IMR-90 (cell line): Measurements from ENCODE around the gene CNTN5. TPM values are rescaled to one million over a fixed set of nuclear protein-coding genes. Genes with fewer than 3 reads are reported as not detected.

Experiments used
- ATAC-seq: fragments of 200-7000 bp; cut with Tn5 transposase; 2 replicates; pipeline ENCODE4 v1.9.1; 2020; ENCODE audit warnings: low read depth, mild to moderate bottlenecking, moderate library complexity
- BruUV-seq: library from RNA; stranded (reverse); fragments of 400-500 nt; replicated peaks from 2 replicates; lab custom pipeline; 2021; lab: Mats Ljungman, UMichigan
- CTCF ChIA-PET: fragments of 300-600 bp; formaldehyde crosslinking; extraction: SDS; loops from one replicate; lab custom pipeline; 2021; ENCODE audit warnings: antibody characterized with exemption; lab: Yijun Ruan, JAX
- POLR2A ChIA-PET: fragments of 300-600 bp; sonication (Branson Sonifier 250); formaldehyde crosslinking; loops from one replicate; lab custom pipeline; 2022; ENCODE audit warnings: antibody characterized with exemption; ENCODE audit not compliant: unreplicated experiment; lab: Charles Lee
- DNase-seq: peaks from one replicate; pipeline ENCODE4 v3.0.0; 2013
- H2AFZ ChIP-seq: replicated peaks from 2 replicates; pipeline ENCODE3; 2013; ENCODE audit warnings: low read length, mild to moderate bottlenecking; ENCODE audit not compliant: poor library complexity
- H2AK5ac ChIP-seq: 2 replicates; pipeline ENCODE4 v1.6.1; 2013; ENCODE audit warnings: low read depth, low read length, inconsistent platforms
- H2AK9ac ChIP-seq: replicated peaks from 2 replicates; pipeline ENCODE3; 2013; ENCODE audit warnings: mild to moderate bottlenecking, low read depth, low read length, moderate library complexity; ENCODE audit not compliant: poor library complexity
- H2BK120ac ChIP-seq: 2 replicates; pipeline ENCODE4 v1.6.1; 2013; ENCODE audit warnings: low read depth, low read length, inconsistent platforms
- H2BK15ac ChIP-seq: 3 replicates; pipeline ENCODE4 v1.6.1; 2013; ENCODE audit warnings: low read depth, low read length, inconsistent platforms
- H2BK20ac ChIP-seq: 2 replicates; pipeline ENCODE4 v1.6.1; 2013; ENCODE audit warnings: low read depth, mild to moderate bottlenecking, inconsistent platforms, low read length, moderate library complexity
- H2BK5ac ChIP-seq: 2 replicates; pipeline ENCODE4 v1.6.1; 2013; ENCODE audit warnings: mild to moderate bottlenecking, low read depth, low read length, inconsistent platforms; ENCODE audit not compliant: poor library complexity, severe bottlenecking
- H3K14ac ChIP-seq: replicated peaks from 2 replicates; pipeline ENCODE4 v1.6.1; 2013; ENCODE audit warnings: low read depth, low read length, inconsistent platforms
- H3K18ac ChIP-seq: 2 replicates; pipeline ENCODE4 v1.6.1; 2013; ENCODE audit warnings: low read depth, low read length, control low read depth
- H3K23ac ChIP-seq: 2 replicates; pipeline ENCODE4 v1.6.1; 2013; ENCODE audit warnings: low read depth, low read length, inconsistent platforms
- H3K27ac ChIP-seq: 2 replicates; pipeline ENCODE4 v1.5.1; 2013; ENCODE audit warnings: mild to moderate bottlenecking, control low read depth, low read length; ENCODE audit not compliant: insufficient read depth
- H3K27me3 ChIP-seq: 2 replicates; pipeline ENCODE4 v1.6.1; 2013; ENCODE audit warnings: low read length; ENCODE audit not compliant: control insufficient read depth, insufficient read depth
- H3K36me3 ChIP-seq: 2 replicates; pipeline ENCODE4 v1.6.1; 2013; ENCODE audit warnings: low read length, mixed read lengths; ENCODE audit not compliant: control insufficient read depth, insufficient read depth
- H3K4ac ChIP-seq: 2 replicates; pipeline ENCODE4 v1.6.1; 2013; ENCODE audit warnings: low read depth, low read length, inconsistent platforms
- H3K4me1 ChIP-seq: 2 replicates; pipeline ENCODE4 v1.6.1; 2013; ENCODE audit warnings: low read length, mixed read lengths; ENCODE audit not compliant: control insufficient read depth, insufficient read depth
- H3K4me2 ChIP-seq: 2 replicates; pipeline ENCODE4 v1.6.1; 2013; ENCODE audit warnings: low read depth, mild to moderate bottlenecking, control low read depth, low read length, moderate library complexity
- H3K4me3 ChIP-seq: 2 replicates; pipeline ENCODE4 v1.5.1; 2013; ENCODE audit warnings: low read depth, mild to moderate bottlenecking, control low read depth, low read length, moderate library complexity; ENCODE audit not compliant: insufficient read depth
- H3K56ac ChIP-seq: 2 replicates; pipeline ENCODE4 v1.6.1; 2013; ENCODE audit warnings: low read length, inconsistent platforms; ENCODE audit not compliant: insufficient read depth; ENCODE audit errors: extremely low read depth
- H3K79me1 ChIP-seq, 2 experiments: 2 replicates each; pipeline ENCODE4 v1.6.1; 2013; ENCODE audit warnings: low read length in 2 of 2, inconsistent platforms in 1 of 2, low read depth in 1 of 2
- H3K9ac ChIP-seq: 2 replicates; pipeline ENCODE4 v1.6.1; 2013; ENCODE audit warnings: low read depth, low read length, control low read depth
- H3K9me1 ChIP-seq: 2 replicates; pipeline ENCODE4 v1.6.1; 2013; ENCODE audit warnings: low read length, inconsistent platforms; ENCODE audit not compliant: insufficient read depth
- H3K9me3 ChIP-seq: 2 replicates; pipeline ENCODE4 v1.6.1; 2013; ENCODE audit warnings: low read length; ENCODE audit not compliant: control insufficient read depth, insufficient read depth
- H4K20me1 ChIP-seq: 2 replicates; pipeline ENCODE4 v1.6.1; 2013; ENCODE audit warnings: low read length, inconsistent platforms; ENCODE audit not compliant: insufficient read depth
- H4K5ac ChIP-seq: 2 replicates; pipeline ENCODE4 v1.6.1; 2013; ENCODE audit warnings: mild to moderate bottlenecking, low read depth, low read length, control low read depth
- H4K8ac ChIP-seq, 2 experiments: 2 replicates each; pipeline ENCODE4 v1.6.1; 2013; ENCODE audit warnings: low read depth in 2 of 2, low read length in 2 of 2, control low read depth in 1 of 2, inconsistent platforms in 1 of 2
- H4K91ac ChIP-seq: 2 replicates; pipeline ENCODE4 v1.6.1; 2013; ENCODE audit warnings: low read depth, low read length, inconsistent platforms; ENCODE audit not compliant: insufficient read depth
- BHLHE40 ChIP-seq: fragments of 150-350 bp; IDR thresholded peaks from 2 replicates; pipeline ENCODE4 v1.6.1; 2016; ENCODE audit warnings: mild to moderate bottlenecking, low read depth, low read length
- CEBPB ChIP-seq: IDR thresholded peaks from 2 replicates; pipeline ENCODE4 v1.6.1; 2012; ENCODE audit warnings: low read depth, low read length, improper control_type of control experiment
- CHD1 ChIP-seq: IDR thresholded peaks from 2 replicates; pipeline ENCODE4 v1.6.1; 2012; ENCODE audit warnings: low read depth, low read length, improper control_type of control experiment
- ELK1 ChIP-seq: fragments of 150-350 bp; IDR thresholded peaks from 2 replicates; pipeline ENCODE4 v1.6.1; 2016; ENCODE audit warnings: low read depth, mild to moderate bottlenecking, low read length, moderate library complexity, borderline replicate concordance
- FOS ChIP-seq: fragments of 150-350 bp; IDR thresholded peaks from 2 replicates; pipeline ENCODE4 v1.6.1; 2016; ENCODE audit warnings: low read depth, low read length
- MAFK ChIP-seq: IDR thresholded peaks from 2 replicates; pipeline ENCODE4 v1.6.1; 2012; ENCODE audit warnings: low read depth, low read length, improper control_type of control experiment
- MAZ ChIP-seq: IDR thresholded peaks from 2 replicates; pipeline ENCODE4 v1.6.1; 2012; ENCODE audit warnings: low read depth, mild to moderate bottlenecking, low read length, improper control_type of control experiment, moderate library complexity, borderline replicate concordance
- POLR2A ChIP-seq: IDR thresholded peaks from 2 replicates; pipeline ENCODE4 v1.6.1; 2012; ENCODE audit warnings: mild to moderate bottlenecking, low read depth, low read length
- RCOR1 ChIP-seq: IDR thresholded peaks from 2 replicates; pipeline ENCODE4 v1.6.1; 2012; ENCODE audit warnings: mild to moderate bottlenecking, low read length, improper control_type of control experiment; ENCODE audit not compliant: insufficient replicate concordance
- RFX5 ChIP-seq: IDR thresholded peaks from 2 replicates; pipeline ENCODE4 v1.8.0; 2012; ENCODE audit warnings: low read depth, mild to moderate bottlenecking, low read length, moderate library complexity
- SMC3 ChIP-seq: fragments of 150-350 bp; IDR thresholded peaks from 2 replicates; pipeline ENCODE4 v1.6.1; 2016; ENCODE audit warnings: low read depth, mild to moderate bottlenecking, antibody characterized with exemption, low read length, moderate library complexity
- WGBS, 2 experiments: methylation state at CpG; one replicate each; pipeline versions ENCODE4 v1.1.5 to v1.1.7; 2013; ENCODE audit warnings: missing lambda C conversion rate in 2 of 2; ENCODE audit not compliant: insufficient read length in 1 of 2; ENCODE audit errors: extremely low coverage in 2 of 2; 5-methylcytosine and 5-hydroxymethylcytosine counted together
- dilution Hi-C: fragments of 300-500 bp; cut with HindIII; formaldehyde crosslinking; loops from one replicate; pipeline ENCODE4 v1.14.3; 2018; ENCODE audit warnings: low sequenced_read_pairs; ENCODE audit not compliant: unreplicated experiment
- in situ Hi-C: fragments of 300-500 bp; cut with MboI; formaldehyde crosslinking; loops from 3 replicates; pipeline ENCODE4 v1.14.3; 2019; ENCODE audit warnings: low sequenced_read_pairs, inconsistent platforms, mixed read lengths
- intact Hi-C: fragments of 100-400 bp; cut with micrococcal nuclease; formaldehyde crosslinking; loops from 2 replicates; pipeline ENCODE4 v1.10.0; 2022
- polyA plus RNA-seq, 3 experiments: library from polyadenylated mRNA; depleted of rRNA; stranded (reverse); fragments of >200 nt; gene quantifications; 2 replicates each; pipeline ENCODE4 v1.2.3, GENCODE V29; 2012; ENCODE audit warnings: low replicate concordance in 1 of 3
- total RNA-seq: library from RNA; depleted of rRNA; stranded (reverse); fragments of >200 nt; gene quantifications from 2 replicates; pipeline ENCODE4 v1.2.3, GENCODE V29; 2012

CNTN5 gene
- total and polyA plus RNA-seq, 2 of the 4 experiments (the other 2 are of a cell fraction): not detected

- Histone ChIP-seq H3K14ac (no peak overlapping the region), H3K56ac (no peak overlapping the region), H3K4me2 (no peak overlapping the region), H2BK120ac (no peak overlapping the region), H2AK9ac (no peak overlapping the region), H3K9ac (no peak overlapping the region), H2BK5ac (no peak overlapping the region), H2BK20ac (no peak overlapping the region), H2BK15ac (no peak overlapping the region), H3K27ac (no peak overlapping the region), H3K4me1 (no peaks in the 10 kb centered on the region), H3K23ac (no peak overlapping the region), H4K8ac (no peak overlapping the region), H3K4ac (no peak overlapping the region), H4K20me1 (no peaks in the 10 kb centered on the region), H2AK5ac (no peak overlapping the region), H3K36me3 (no peaks in the 10 kb centered on the region), H4K5ac (no peak overlapping the region), H4K91ac (no peak overlapping the region), H3K18ac (no peak overlapping the region), H2AFZ (no peak overlapping the region), H3K79me1 (no peaks in the 10 kb centered on the region), H3K4me3 (no peak overlapping the region), H3K27me3 (no peaks in the 10 kb centered on the region), H3K9me1 (no peaks in the 10 kb centered on the region), H3K9me3 (peaks cover 7% of the 10 kb centered on the region; the same call in 1 of the 2 replicates)
- 86% methylated on average over 2 of the region's 3 CpGs; no CpG with 5 or more reads in 1 of the 2 experiments for WGBS, 2 experiments
- ATAC-seq: no peak
- ChIA-PET POLR2A (no interaction called here), CTCF (no interaction called here)
- TF ChIP-seq MAZ (no peak), CHD1 (no peak), RFX5 (no peak), POLR2A (no peak), SMC3 (no peak), RCOR1 (no peak), FOS (no peak), MAFK (no peak), CEBPB (no peak), BHLHE40 (no peak), ELK1 (no peak)
- dilution Hi-C loops: no loop called here
- BruUV-seq: no TSS peak
- intact Hi-C loops: no loop called here
- in situ Hi-C loops: no loop called here
- DNase-seq: no peak
These were observed 983.2 kb downstream of the CNTN5 start for GRCh38 chr11:100003985-100004384.
